Measurements from ENCODE around the gene GPATCH2. TPM values are rescaled to one million over a fixed set of nuclear protein-coding genes. Genes with fewer than 3 reads are reported as not detected.

The GPATCH2 gene
- polyA plus RNA-seq, 1 donor from 2014 or later: 12.3 TPM

DNA sequence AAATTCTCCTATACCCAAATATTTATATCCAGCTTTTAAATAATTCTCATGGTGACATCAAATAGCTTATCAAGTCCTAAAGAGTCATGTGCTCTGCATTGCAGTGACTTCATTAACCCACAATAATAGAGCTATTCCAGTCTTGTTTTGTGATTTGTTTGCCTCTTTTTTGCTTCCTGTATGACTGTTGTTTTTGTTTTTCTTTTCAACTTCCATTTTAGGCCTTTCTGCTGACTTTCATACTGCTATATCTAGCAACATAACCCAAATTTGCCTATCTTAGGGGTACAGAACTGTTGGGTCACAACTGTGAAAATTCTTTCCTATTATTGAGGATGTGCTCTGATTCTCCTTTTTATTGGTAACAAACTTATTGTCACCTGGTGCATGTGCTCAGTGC, 30.5 kb upstream of the GPATCH2 start:
- Histone ChIP-seq H3K36me3 (ENCODE audit: insufficient read depth, low read length) (no peaks in the 10 kb centered on the region), H3K9me2 (ENCODE audit: insufficient read depth, low read length) (no peaks in the 10 kb centered on the region), H4K20me1 (ENCODE audit: insufficient read depth) (no peaks in the 10 kb centered on the region), H3K4me3 (ENCODE audit: low read length) (no peak overlapping the region), H3K27ac (ENCODE audit: low read length) (no peak overlapping the region), H3K27me3 (ENCODE audit: insufficient read depth, low read depth, low read length) (no peaks in the 10 kb centered on the region), H3K9ac (ENCODE audit: low read length) (no peak overlapping the region), H3K4me2 (ENCODE audit: low read length) (no peak overlapping the region), H3K9me3 (ENCODE audit: low read length) (no peaks in the 10 kb centered on the region), H2AFZ (ENCODE audit: low read depth, low read length) (no peak overlapping the region), H3K79me2 (replicated peaks; ENCODE audit: insufficient read depth, low read length) (no peaks in the 10 kb centered on the region), H3F3A (ENCODE audit: insufficient read depth, low read length, poor library complexity, severe bottlenecking) (no peaks in the 10 kb centered on the region)
- TF ChIP-seq EZH2 (IDR thresholded peaks at IDR 0.05; ENCODE audit: borderline replicate concordance, insufficient read depth, low read length, poor library complexity, severe bottlenecking): no peak
- no peak for TF ChIP-seq SMC3 (conservative IDR thresholded peaks at IDR 0.05; ENCODE audit: poor library complexity)
- TF ChIP-seq RAD21 (conservative IDR thresholded peaks at IDR 0.05): no peak
- TF ChIP-seq, protein P1, sequence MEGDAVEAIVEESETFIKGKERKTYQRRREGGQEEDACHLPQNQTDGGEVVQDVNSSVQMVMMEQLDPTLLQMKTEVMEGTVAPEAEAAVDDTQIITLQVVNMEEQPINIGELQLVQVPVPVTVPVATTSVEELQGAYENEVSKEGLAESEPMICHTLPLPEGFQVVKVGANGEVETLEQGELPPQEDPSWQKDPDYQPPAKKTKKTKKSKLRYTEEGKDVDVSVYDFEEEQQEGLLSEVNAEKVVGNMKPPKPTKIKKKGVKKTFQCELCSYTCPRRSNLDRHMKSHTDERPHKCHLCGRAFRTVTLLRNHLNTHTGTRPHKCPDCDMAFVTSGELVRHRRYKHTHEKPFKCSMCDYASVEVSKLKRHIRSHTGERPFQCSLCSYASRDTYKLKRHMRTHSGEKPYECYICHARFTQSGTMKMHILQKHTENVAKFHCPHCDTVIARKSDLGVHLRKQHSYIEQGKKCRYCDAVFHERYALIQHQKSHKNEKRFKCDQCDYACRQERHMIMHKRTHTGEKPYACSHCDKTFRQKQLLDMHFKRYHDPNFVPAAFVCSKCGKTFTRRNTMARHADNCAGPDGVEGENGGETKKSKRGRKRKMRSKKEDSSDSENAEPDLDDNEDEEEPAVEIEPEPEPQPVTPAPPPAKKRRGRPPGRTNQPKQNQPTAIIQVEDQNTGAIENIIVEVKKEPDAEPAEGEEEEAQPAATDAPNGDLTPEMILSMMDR (IDR thresholded peaks at IDR 0.05; ENCODE audit: poor library complexity, severe bottlenecking): no peak
- no peak for TF ChIP-seq MXI1 (conservative IDR thresholded peaks at IDR 0.05; ENCODE audit: poor library complexity, severe bottlenecking)
- TF ChIP-seq, protein P2, sequence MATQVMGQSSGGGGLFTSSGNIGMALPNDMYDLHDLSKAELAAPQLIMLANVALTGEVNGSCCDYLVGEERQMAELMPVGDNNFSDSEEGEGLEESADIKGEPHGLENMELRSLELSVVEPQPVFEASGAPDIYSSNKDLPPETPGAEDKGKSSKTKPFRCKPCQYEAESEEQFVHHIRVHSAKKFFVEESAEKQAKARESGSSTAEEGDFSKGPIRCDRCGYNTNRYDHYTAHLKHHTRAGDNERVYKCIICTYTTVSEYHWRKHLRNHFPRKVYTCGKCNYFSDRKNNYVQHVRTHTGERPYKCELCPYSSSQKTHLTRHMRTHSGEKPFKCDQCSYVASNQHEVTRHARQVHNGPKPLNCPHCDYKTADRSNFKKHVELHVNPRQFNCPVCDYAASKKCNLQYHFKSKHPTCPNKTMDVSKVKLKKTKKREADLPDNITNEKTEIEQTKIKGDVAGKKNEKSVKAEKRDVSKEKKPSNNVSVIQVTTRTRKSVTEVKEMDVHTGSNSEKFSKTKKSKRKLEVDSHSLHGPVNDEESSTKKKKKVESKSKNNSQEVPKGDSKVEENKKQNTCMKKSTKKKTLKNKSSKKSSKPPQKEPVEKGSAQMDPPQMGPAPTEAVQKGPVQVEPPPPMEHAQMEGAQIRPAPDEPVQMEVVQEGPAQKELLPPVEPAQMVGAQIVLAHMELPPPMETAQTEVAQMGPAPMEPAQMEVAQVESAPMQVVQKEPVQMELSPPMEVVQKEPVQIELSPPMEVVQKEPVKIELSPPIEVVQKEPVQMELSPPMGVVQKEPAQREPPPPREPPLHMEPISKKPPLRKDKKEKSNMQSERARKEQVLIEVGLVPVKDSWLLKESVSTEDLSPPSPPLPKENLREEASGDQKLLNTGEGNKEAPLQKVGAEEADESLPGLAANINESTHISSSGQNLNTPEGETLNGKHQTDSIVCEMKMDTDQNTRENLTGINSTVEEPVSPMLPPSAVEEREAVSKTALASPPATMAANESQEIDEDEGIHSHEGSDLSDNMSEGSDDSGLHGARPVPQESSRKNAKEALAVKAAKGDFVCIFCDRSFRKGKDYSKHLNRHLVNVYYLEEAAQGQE (IDR thresholded peaks at IDR 0.05; ENCODE audit: borderline replicate concordance): no peak
- TF ChIP-seq TAF1 (IDR thresholded peaks at IDR 0.05; ENCODE audit: low read depth): no peak
- TF ChIP-seq POLR2AphosphoS5 (IDR thresholded peaks at IDR 0.05): no peak
- TF ChIP-seq EP300 (conservative IDR thresholded peaks at IDR 0.05; ENCODE audit: poor library complexity, severe bottlenecking): no peak

DNA sequence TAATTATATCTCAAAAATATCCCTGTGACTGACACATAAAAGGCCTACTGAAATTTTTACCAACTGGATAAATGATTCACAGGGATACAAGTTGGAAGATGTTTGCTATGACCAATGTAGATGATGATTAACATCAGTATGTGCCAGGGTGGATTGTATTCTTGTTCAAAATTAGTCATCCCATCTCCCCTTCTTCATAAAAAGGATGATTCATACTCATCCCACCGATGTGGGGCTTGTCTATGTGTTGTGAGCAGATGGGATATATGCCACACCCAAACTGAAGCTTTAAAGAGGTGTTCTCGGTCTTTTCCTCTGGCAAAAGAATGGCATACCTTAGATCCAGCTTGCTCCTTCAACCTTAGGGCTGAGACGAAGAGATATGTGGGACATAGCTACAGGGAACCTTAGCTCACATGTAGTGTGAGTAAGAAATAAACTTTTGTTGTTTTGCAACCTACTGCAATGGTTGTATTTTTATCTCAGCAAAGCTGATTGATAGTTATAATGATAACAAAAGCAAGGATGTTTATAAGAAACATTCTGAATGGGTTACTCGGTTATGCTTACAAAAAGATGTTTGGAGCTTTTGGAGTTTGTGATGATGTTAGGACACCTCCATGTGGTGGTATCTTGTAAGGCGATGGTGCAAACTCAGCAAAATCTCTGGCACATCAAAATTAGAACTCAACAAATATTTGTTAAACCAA, 29.6 kb upstream of the GPATCH2 start:
- no peaks in the 10 kb centered on the region for H4K20me1 ChIP-seq (ENCODE audit: insufficient read depth)
- H3K9me2 ChIP-seq (ENCODE audit: insufficient read depth, low read length): no peaks in the 10 kb centered on the region
- H3K27ac ChIP-seq (ENCODE audit: low read length): no peak overlapping the region
- H3K79me2 ChIP-seq (replicated peaks; ENCODE audit: insufficient read depth, low read length): no peaks in the 10 kb centered on the region
- H3K9me3 ChIP-seq (ENCODE audit: low read length): no peaks in the 10 kb centered on the region
- H3K4me2 ChIP-seq (ENCODE audit: low read length): no peak overlapping the region
- H3K27me3 ChIP-seq (ENCODE audit: insufficient read depth, low read depth, low read length): no peaks in the 10 kb centered on the region
- no peak overlapping the region for H3K4me3 ChIP-seq (ENCODE audit: low read length)
- H3K9ac ChIP-seq (ENCODE audit: low read length): no peak overlapping the region
- H3K36me3 ChIP-seq (ENCODE audit: insufficient read depth, low read length): no peaks in the 10 kb centered on the region
- H3F3A ChIP-seq (ENCODE audit: insufficient read depth, low read length, poor library complexity, severe bottlenecking): no peaks in the 10 kb centered on the region
- TF ChIP-seq POLR2AphosphoS5 (IDR thresholded peaks at IDR 0.05) (no peak), TAF1 (IDR thresholded peaks at IDR 0.05; ENCODE audit: low read depth) (no peak), EZH2 (IDR thresholded peaks at IDR 0.05; ENCODE audit: borderline replicate concordance, insufficient read depth, low read length, poor library complexity, severe bottlenecking) (no peak), MXI1 (conservative IDR thresholded peaks at IDR 0.05; ENCODE audit: poor library complexity, severe bottlenecking) (no peak), RAD21 (conservative IDR thresholded peaks at IDR 0.05) (peak; percentile 52), SMC3 (conservative IDR thresholded peaks at IDR 0.05; ENCODE audit: poor library complexity) (peak; percentile 44), EP300 (conservative IDR thresholded peaks at IDR 0.05; ENCODE audit: poor library complexity, severe bottlenecking) (no peak)
- TF ChIP-seq, protein P1 (IDR thresholded peaks at IDR 0.05; ENCODE audit: poor library complexity, severe bottlenecking): peak; percentile 43
- TF ChIP-seq, protein P2 (IDR thresholded peaks at IDR 0.05; ENCODE audit: borderline replicate concordance): no peak
- no peak overlapping the region for H2AFZ ChIP-seq (ENCODE audit: low read depth, low read length)
